ENCODE results near the gene SH3PXD2B.
"Not testable (repeated sequence)": the region's sequence is repeated elsewhere in the genome, so short reads cannot be mapped to it uniquely, and the experiment has no call there.

The SH3PXD2B gene

GRCh38 chr5:172485511-172486202 is 31.3 kb upstream of the SH3PXD2B start:
- DNase-seq = no peak

DNA sequence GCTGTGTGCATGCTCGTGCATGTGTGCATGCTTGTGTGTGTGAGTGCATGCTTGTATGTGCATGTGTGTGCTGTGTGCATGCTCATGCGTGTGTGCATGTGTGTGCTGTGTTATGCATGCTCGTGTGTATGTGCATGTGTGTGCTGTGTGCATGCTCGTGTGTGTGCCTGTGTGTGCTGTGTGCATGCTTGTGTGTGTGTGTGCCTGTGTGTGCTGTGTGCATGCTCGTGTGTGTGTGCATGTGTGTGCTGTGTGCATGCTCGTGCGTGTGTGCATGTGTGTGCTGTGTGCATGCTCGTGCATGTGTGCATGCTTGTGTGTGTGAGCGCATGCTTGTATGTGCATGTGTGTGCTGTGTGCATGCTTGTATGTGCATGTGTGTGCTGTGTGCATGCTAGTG is 30.3 kb upstream of the SH3PXD2B start:
- no peak for DNase-seq

- no peak for DNase-seq
Measured at GRCh38 chr5:172482156-172483020, 28.1 kb upstream of the SH3PXD2B start.

- DNase-seq = no peak
Measured at GRCh38 chr5:172481011-172481800, 26.9 kb upstream of the SH3PXD2B start.

GRCh38 chr5:172479784-172480115 is 25.4 kb upstream of the SH3PXD2B start:
- DNase-seq = no peak

- peak; percentile 39 for DNase-seq
Measured at GRCh38 chr5:172479034-172479783, 24.9 kb upstream of the SH3PXD2B start.

GRCh38 chr5:172478695-172479033 is 24.3 kb upstream of the SH3PXD2B start:
- not testable (repeated sequence) for DNase-seq

GRCh38 chr5:172478256-172478655 is 23.9 kb upstream of the SH3PXD2B start:
- DNase-seq = no peak

GRCh38 chr5:172477466-172477865 is 23.1 kb upstream of the SH3PXD2B start:
- DNase-seq = no peak

DNA sequence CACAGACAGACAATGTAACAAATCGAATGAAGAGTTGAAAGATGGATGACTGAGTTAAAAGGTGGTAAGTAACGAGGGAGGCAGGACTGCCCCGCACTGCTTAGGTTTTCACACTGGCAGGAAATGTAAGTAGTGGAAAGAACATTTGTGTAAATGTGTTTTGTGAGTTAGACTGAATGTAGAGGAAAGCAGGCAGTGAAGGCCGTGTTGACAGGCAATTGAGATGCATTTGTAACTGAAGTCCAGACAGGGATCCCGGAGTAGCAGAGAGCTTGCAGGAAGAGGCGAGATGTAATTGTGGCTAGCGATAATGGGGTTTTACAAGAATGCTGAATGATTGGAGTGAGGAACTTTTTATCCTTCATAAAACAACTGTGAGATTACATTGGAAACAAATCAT is 20.0 kb upstream of the SH3PXD2B start:
- DNase-seq = no peak

DNA sequence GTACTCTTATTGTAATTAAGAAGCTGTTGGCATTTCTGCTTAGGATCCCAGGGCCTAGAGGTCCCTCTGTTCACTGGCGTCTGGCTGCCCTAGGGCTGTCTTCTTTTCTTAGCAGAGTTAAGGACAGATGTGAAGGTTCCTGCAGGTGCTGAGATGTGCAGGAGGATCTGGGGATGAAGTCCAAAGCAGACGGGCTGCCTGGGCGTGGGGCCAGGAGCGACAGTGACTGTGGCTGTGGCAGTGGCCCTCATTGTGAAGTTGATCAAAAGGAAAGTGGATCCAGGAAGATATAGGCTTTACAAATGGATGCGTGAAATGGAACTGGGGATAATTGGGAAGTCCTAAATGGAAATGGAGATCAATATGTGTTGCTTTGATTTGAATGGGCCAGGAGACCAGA is 19.1 kb upstream of the SH3PXD2B start:
- DNase-seq = no peak

- no peak for DNase-seq
Measured at GRCh38 chr5:172469697-172470096, 15.4 kb upstream of the SH3PXD2B start.

- no peak for DNase-seq
Measured at GRCh38 chr5:172466062-172466461, 11.7 kb upstream of the SH3PXD2B start.

- DNase-seq = no peak
Measured at GRCh38 chr5:172463031-172463430, 8.7 kb upstream of the SH3PXD2B start.

DNA sequence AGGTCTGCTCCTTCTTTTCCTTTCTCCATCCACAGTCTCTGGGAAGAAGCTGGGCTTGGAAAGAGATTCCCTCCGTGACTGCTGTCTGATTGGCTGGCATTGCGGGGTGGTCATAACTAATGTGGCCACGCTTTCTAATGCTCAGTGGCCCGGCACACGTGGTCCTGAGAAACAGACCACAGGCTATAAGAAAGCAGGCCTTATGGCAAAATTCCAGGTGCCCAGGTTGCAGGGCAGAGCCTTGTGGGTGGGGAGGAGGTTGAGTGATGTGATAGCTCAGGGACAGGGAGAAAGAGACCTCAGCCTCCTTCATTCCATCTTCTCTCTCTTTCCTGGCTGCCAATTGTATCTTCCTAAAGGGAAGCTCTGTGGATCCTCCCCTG is 5.4 kb upstream of the SH3PXD2B start:
- DNase-seq = no peak

- no peak for DNase-seq
Measured at GRCh38 chr5:172458976-172459782, 4.9 kb upstream of the SH3PXD2B start.

DNA sequence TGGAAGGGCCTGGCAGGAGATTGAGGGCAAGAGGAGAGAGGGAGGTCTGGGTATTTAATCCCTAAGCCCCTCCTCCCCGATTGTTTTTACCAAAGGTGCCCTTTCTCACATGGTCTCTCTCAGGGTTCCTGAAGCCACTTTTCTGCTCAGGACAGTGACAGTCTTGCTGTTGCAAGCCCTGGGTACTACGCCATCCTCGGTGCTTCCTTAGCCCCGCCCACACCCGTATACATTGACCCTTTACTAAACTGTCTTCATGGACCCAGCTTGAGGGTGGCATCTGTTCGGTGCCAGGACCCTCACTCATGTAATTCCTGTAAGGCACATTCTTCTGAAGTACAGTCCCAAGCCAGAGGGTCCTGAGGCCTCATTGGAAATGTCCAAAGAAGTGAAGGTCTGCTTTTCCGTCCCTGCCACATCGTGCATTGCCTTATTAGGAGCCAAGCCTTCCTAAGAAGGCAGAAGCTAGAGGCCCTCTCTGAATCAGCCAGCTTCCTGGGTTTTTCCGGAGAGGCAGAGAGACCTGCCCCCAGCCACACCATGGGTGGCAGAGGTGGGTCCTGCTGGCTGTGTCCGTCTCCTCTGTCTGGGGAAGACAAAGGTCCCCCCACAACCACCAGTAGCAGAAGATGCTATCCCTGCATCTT is 1.9 kb upstream of the SH3PXD2B start:
- no peak for DNase-seq

DNA sequence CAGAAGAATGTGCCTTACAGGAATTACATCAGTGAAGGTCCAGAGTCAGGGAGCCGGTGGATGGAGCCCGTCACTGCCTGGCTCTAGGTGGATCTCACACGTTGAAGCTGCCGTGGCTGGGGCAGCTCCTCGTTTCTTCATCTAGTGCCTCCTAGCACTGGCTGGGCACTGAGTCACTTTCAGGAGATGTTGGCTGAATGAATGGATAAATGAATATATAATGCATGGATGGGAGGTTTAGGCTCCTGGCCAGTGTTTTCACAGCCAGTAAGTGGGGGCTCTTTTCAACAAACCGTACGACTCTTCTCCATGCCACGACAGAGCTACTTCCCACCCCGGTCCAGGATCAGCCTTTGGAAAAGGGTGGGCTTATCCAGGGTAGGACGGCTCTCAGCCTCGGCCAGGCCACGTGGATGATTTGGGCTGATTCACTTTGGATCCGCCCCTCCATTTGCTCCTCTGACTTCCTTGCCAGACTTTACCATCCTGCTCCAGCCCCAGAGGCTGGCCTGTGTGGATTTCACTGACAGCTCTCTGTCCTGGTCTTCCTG is 1.3 kb upstream of the SH3PXD2B start:
- DNase-seq = no peak

DNA sequence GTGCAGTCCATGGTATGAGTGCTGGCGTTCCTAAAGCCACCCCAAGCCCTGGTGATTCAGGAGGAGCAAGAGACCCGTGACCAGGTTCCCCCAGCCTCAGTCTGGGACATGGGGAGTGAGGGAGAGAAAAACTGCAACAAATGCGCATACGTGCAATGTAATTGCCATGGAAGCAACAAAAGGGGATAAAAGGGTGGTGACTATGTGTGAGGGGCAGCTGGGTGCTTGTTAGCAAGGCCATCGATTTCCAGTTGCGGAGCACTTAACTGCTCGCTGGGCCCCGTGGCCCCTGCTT is 709 bp upstream of the SH3PXD2B start:
- DNase-seq = no peak

- no peak for DNase-seq
Measured at GRCh38 chr5:172453986-172454357, 353 bp downstream of the SH3PXD2B start.

DNA sequence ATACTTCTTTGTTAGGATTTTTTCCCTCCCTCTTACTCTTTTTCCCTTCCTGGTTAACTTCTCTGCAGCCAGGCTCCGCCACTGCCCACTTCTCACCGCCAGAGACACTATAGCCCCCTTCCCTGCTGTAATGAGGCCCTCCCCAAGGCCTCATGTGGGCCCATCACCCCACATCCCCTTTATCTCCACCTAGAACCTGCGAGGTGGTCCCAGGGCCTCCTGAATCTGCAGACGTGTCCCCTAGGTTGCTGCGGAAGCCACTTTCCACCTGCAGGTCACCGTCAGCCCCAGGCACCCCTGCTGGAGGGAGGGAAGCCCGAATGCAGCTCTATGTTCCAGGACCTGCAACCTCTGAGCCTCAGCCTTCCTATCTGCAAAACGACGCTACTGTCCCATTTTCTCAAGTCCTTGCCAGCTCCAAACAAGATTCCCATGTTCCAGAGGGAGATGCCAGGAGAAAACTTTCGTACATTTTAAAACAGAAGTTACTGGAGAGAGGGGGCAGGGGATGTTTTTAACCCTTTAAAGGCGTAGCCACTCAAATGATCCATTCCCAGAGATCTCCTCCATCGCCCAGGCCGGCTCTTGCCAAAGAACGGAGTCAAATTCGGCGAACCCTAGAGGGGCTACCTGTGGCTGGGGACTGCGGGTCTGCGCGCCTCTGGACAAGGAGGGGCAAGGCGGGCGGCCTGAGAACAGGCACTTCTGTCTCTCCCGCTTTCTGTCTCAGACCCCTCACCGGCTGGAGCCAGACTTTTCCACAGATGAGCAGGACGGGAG is 929 bp downstream of the SH3PXD2B start:
- no peak for DNase-seq
